CD4-positive, alpha-beta T cell treated with Interleukin-6 at 100 ng/mL for 8 hours (primary cell): ENCODE data around the gene FBXO22.
"Not testable (repeated sequence)": the region's sequence is repeated elsewhere in the genome, so short reads cannot be mapped to it uniquely, and the experiment has no call there.

Source experiments
- DNase-seq: peaks from one replicate; pipeline ENCODE4 v3.0.0-alpha.2; 2020; ENCODE audit warnings: mixed read lengths, low spot score

Gene FBXO22

GRCh38 chr15:75981149-75981815 is 77.6 kb downstream of the FBXO22 start:
- DNase-seq, result no peak

- no peak for DNase-seq
These were observed 78.8 kb downstream of the FBXO22 start for GRCh38 chr15:75982468-75982867.

GRCh38 chr15:75984706-75985105 is 81.0 kb downstream of the FBXO22 start:
- DNase-seq, result not testable (repeated sequence)

GRCh38 chr15:75985971-75986370 is 82.3 kb downstream of the FBXO22 start:
- DNase-seq, result no peak

GRCh38 chr15:75989045-75989444 is 85.4 kb downstream of the FBXO22 start:
- DNase-seq, result no peak

- DNase-seq, result no peak
These were observed 86.2 kb downstream of the FBXO22 start for GRCh38 chr15:75989875-75990274.
